Measurements from ENCODE around the gene PKM. TPM values are rescaled to one million over a fixed set of nuclear protein-coding genes. Genes with fewer than 3 reads are reported as not detected.
A peak's percentile ranks its signal among the peaks of the same experiment; 100 is the strongest.

The PKM gene
- total RNA-seq, 1 donor = 2,299 TPM

DNA sequence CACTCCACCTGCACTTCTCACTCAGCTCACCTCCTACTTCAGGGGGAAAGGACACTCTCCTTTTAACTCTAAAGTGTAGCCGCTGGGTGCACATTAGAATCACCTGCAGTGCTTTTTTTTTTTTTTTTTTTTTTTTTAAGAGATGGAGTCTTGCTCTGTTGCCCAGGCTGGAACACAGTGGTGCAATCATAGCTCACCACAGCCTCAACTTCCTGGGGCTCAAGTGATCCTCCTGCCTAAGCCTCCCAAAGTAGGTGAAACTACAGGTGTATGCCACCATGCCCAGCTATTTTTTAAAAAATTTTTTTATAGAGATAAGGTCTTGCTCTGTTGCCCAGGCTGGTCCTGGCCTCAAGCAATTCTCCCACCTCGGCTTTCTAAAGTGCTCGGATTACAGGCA, 54.2 kb downstream of the PKM start:
- Histone ChIP-seq H3K4me2 (ENCODE audit: insufficient read depth, low read length) (no peak overlapping the region), H3K4me3 (ENCODE audit: insufficient read depth, low read length) (no peak overlapping the region), H4K20me1 (ENCODE audit: insufficient read depth, low read length) (no peaks in the 10 kb centered on the region), H3K4me1 (ENCODE audit: insufficient read depth, low read length) (no peaks in the 10 kb centered on the region), H3K36me3 (ENCODE audit: insufficient read depth, low read length) (no peaks in the 10 kb centered on the region), H3K79me2 (ENCODE audit: insufficient read depth, low read length) (no peaks in the 10 kb centered on the region), H3K27ac (ENCODE audit: low read depth, low read length) (no peak overlapping the region), H3K27me3 (ENCODE audit: insufficient read depth, low read length) (peaks cover 31% of the 10 kb centered on the region), H2AFZ (ENCODE audit: low read length) (no peak overlapping the region), H3K9me3 (ENCODE audit: low read depth, low read length) (no peaks in the 10 kb centered on the region)
- TF ChIP-seq CTCF (IDR thresholded peaks at IDR 0.05; ENCODE audit: extremely low read depth, low read depth, low read length) = no peak
- DNase-seq (ENCODE audit: insufficient read length, low spot score, missing footprints) = no peak

DNA sequence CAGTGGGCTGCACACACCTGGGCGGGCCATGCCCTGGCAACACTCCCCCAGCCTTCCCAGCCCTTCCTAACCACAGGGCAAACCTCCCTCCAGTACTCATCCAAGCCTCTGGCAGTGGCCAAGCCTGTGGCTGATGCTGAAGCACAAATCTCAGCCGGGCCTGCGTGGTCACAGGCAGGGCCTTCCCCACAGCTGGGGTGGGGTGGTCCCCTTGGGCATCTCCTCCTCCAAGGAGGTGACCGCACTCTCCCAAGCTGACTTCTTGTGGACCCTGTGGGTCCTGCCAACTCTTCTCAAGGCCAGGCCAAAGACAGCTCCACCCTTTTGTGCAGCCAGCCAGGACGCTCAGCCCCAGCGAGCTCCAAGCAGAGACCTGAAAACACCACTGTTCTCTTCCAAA, 54.8 kb downstream of the PKM start:
- no peak overlapping the region for H3K27ac ChIP-seq (ENCODE audit: low read depth, low read length)
- no peaks in the 10 kb centered on the region for H3K36me3 ChIP-seq (ENCODE audit: insufficient read depth, low read length)
- no peaks in the 10 kb centered on the region for H3K4me1 ChIP-seq (ENCODE audit: insufficient read depth, low read length)
- no peak overlapping the region for H3K4me3 ChIP-seq (ENCODE audit: insufficient read depth, low read length)
- H3K9me3 ChIP-seq (ENCODE audit: low read depth, low read length) = no peaks in the 10 kb centered on the region
- no peak overlapping the region for H2AFZ ChIP-seq (ENCODE audit: low read length)
- H4K20me1 ChIP-seq (ENCODE audit: insufficient read depth, low read length) = no peaks in the 10 kb centered on the region
- H3K27me3 ChIP-seq (ENCODE audit: insufficient read depth, low read length) = peaks cover 31% of the 10 kb centered on the region
- no peak overlapping the region for H3K4me2 ChIP-seq (ENCODE audit: insufficient read depth, low read length)
- no peak for TF ChIP-seq CTCF (IDR thresholded peaks at IDR 0.05; ENCODE audit: extremely low read depth, low read depth, low read length)
- peak; percentile 69 for DNase-seq (ENCODE audit: insufficient read length, low spot score, missing footprints)
- no peaks in the 10 kb centered on the region for H3K79me2 ChIP-seq (ENCODE audit: insufficient read depth, low read length)

DNA sequence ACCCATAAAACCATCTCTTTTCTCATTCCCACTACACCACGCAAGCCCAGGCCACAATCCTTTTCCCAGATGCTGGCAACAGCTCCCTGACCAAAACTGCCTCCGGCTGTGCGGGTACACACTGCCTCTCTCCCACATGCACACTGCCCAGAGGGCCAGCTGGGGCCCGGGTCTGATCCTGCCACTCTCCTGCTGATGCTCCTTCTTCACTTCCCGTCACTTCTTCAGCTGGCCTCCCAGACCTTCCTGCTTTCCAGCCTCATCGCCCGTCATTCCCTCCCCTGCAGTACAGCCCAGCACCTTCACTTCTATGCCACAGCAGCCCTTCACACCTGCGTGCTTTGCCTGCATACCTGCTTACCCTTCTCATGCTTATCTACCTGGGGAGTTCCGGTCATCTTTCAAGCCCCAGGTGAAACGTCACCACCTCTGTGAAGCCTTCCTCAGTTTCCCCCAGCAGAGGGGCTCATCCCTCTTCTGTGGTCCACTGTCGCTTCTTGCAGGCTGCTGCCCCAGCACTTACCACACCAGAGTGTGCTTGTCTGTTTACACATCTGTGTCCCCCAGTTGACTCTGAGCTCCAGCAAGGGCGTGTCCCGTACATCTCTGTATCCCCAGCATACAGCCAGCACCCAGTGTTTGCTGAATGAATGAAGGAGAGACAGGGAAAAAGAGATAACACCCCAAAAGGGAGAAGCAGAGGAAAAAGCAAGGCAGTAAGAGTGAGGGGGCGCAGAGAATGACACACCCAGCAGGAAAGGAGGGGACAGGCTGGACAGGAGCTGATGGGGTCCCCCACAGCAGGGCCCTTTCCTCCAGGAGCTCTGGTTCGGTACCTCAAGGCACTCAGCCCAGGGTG, 55.6 kb downstream of the PKM start:
- no peak overlapping the region for H2AFZ ChIP-seq (ENCODE audit: low read length)
- no peak overlapping the region for H3K4me3 ChIP-seq (ENCODE audit: insufficient read depth, low read length)
- peak; percentile 4 for DNase-seq (ENCODE audit: insufficient read length, low spot score, missing footprints)
- H3K9me3 ChIP-seq (ENCODE audit: low read depth, low read length) = no peaks in the 10 kb centered on the region
- peaks cover 31% of the 10 kb centered on the region for H3K27me3 ChIP-seq (ENCODE audit: insufficient read depth, low read length)
- H3K27ac ChIP-seq (ENCODE audit: low read depth, low read length) = no peak overlapping the region
- no peak overlapping the region for H3K4me2 ChIP-seq (ENCODE audit: insufficient read depth, low read length)
- no peaks in the 10 kb centered on the region for H3K36me3 ChIP-seq (ENCODE audit: insufficient read depth, low read length)
- no peaks in the 10 kb centered on the region for H3K79me2 ChIP-seq (ENCODE audit: insufficient read depth, low read length)
- TF ChIP-seq CTCF (IDR thresholded peaks at IDR 0.05; ENCODE audit: extremely low read depth, low read depth, low read length) = no peak
- no peaks in the 10 kb centered on the region for H3K4me1 ChIP-seq (ENCODE audit: insufficient read depth, low read length)
- no peaks in the 10 kb centered on the region for H4K20me1 ChIP-seq (ENCODE audit: insufficient read depth, low read length)

DNA sequence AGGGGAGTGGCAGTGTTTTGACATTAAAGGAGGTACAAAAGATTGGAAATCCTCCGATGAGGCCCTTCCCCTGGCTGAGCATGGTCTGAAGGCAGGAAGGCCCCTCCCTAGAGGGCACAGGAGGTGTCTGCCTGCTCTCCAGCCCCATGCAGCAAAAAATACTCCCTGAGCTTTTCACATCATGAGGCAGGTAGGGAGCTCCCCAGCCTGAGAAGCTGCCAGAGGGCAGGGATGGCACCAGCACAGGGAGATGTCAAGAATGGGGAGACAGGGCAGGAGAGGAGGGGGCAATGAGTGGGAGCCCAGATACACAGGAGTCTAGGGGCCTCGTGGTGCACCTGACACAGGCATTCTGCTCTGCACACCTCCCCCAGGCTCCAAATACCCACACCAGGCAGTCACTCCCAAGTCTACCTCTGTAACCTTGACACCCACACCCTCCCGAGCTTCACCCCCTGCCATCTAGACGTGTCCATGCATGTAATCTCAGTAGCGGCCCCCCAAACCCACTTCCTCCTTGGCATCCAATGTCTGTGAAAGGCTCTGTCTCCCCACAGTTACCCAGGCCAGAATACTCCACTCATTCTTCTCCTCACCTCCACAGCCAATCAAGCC, 56.3 kb downstream of the PKM start:
- TF ChIP-seq CTCF (IDR thresholded peaks at IDR 0.05; ENCODE audit: extremely low read depth, low read depth, low read length) = no peak

More for the DNA sequence above, 56.3 kb downstream of the PKM start:
- Histone ChIP-seq H3K27ac (ENCODE audit: low read depth, low read length) (no peak overlapping the region), H3K36me3 (ENCODE audit: insufficient read depth, low read length) (no peaks in the 10 kb centered on the region), H3K4me1 (ENCODE audit: insufficient read depth, low read length) (no peaks in the 10 kb centered on the region), H3K27me3 (ENCODE audit: insufficient read depth, low read length) (peaks cover 31% of the 10 kb centered on the region), H2AFZ (ENCODE audit: low read length) (no peak overlapping the region), H3K9me3 (ENCODE audit: low read depth, low read length) (no peaks in the 10 kb centered on the region), H3K4me3 (ENCODE audit: insufficient read depth, low read length) (no peak overlapping the region), H3K4me2 (ENCODE audit: insufficient read depth, low read length) (no peak overlapping the region), H3K79me2 (ENCODE audit: insufficient read depth, low read length) (no peaks in the 10 kb centered on the region), H4K20me1 (ENCODE audit: insufficient read depth, low read length) (no peaks in the 10 kb centered on the region)
- peak; percentile 46 for DNase-seq (ENCODE audit: insufficient read length, low spot score, missing footprints)
